ENCODE measurements around the gene GLTP. TPM values are rescaled to one million over a fixed set of nuclear protein-coding genes. Genes with fewer than 3 reads are reported as not detected.

The GLTP gene
- total RNA-seq, 2 donors from 2014 or later: 15.2 to 20.9 TPM

DNA sequence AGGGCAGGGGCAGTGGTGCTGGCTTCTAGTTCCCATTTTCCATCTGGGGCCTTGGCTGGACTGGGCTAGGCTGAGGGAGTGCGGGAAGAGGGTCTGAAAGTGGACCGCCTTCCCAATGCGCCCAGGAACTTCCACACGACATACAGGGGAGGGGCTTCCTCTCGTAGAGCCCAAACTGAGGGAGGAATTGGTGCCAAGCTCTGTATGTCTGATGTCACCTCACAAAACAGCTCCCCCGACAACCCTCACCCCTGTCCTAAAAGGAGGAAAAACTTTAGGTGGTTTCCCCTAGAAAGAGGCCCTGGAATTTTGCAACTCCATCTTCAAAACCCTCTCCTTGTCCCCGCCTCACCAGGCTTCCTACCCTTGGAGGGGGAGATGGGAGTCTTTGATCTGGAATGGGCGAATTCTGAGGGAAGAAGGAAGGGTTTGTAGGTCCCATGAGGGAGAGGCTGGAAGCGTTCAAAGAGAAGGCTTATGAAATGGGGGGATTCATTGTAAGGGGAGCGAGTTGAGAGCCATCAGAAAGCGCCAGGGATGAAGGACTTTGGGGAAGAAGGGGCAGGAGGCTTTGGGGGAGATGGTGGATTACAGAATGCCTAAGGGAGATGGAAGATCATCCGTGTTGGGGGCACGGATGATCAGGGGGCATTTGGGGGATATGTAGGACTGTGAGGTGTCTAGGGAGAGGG is 844 bp downstream of the GLTP start:
- no peak overlapping the region for H3K27ac ChIP-seq (ENCODE audit: low read depth, low read length)
- H3K4me3 Mint-ChIP-seq: peak overlapping the region; percentile 91
- 3 to 11% methylated on average over 6 to 13 of the region's 13 CpGs for WGBS, 2 experiments (ENCODE audit: insufficient coverage in 1 of 2, insufficient read length in 1 of 2)

DNA sequence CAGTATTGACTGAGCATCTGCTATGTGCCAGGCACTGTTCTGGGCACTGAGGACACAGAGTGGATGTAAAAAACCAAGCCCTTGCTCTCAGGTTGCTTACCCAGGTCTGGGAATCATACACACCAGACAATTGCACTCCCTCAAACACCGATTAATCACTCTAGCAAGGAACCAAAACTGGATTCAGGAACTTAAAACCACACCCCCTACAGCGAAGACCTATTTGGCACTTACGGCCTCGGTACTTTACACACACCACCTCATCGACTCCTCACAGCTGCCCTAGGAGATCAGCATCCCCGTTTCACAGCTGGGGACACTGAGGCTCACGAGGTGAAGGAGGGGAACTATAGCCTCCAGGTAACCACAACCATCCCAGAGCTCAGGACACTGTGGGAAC is 1.6 kb downstream of the GLTP start:
- no peaks in the 10 kb centered on the region for H3K27me3 ChIP-seq (ENCODE audit: control insufficient read depth, insufficient read depth, low read length, poor library complexity, severe bottlenecking)
- H3K4me1 Mint-ChIP-seq: peaks cover 49% of the 10 kb centered on the region
- H3K36me3 ChIP-seq (ENCODE audit: control insufficient read depth, insufficient read depth, low read length): no peaks in the 10 kb centered on the region
- H3K4me1 ChIP-seq (ENCODE audit: control insufficient read depth, insufficient read depth, low read length): peaks cover 4% of the 10 kb centered on the region
- H3K9me3 ChIP-seq (ENCODE audit: control insufficient read depth, low read length): no peaks in the 10 kb centered on the region
- H3K27me3 Mint-ChIP-seq (ENCODE audit: insufficient read depth): no peaks in the 10 kb centered on the region
- peak overlapping the region; percentile 91 for H3K4me3 Mint-ChIP-seq
- H3K27ac ChIP-seq (ENCODE audit: low read depth, low read length): no peak overlapping the region
- H3K9ac ChIP-seq (ENCODE audit: extremely low read depth, low read length, poor library complexity, severe bottlenecking): no peak overlapping the region
- no peak for DNase-seq
- TF ChIP-seq, protein P1, sequence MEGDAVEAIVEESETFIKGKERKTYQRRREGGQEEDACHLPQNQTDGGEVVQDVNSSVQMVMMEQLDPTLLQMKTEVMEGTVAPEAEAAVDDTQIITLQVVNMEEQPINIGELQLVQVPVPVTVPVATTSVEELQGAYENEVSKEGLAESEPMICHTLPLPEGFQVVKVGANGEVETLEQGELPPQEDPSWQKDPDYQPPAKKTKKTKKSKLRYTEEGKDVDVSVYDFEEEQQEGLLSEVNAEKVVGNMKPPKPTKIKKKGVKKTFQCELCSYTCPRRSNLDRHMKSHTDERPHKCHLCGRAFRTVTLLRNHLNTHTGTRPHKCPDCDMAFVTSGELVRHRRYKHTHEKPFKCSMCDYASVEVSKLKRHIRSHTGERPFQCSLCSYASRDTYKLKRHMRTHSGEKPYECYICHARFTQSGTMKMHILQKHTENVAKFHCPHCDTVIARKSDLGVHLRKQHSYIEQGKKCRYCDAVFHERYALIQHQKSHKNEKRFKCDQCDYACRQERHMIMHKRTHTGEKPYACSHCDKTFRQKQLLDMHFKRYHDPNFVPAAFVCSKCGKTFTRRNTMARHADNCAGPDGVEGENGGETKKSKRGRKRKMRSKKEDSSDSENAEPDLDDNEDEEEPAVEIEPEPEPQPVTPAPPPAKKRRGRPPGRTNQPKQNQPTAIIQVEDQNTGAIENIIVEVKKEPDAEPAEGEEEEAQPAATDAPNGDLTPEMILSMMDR (conservative IDR thresholded peaks at IDR 0.05): no peak
- peak overlapping the region; percentile 99 for H3K4me3 ChIP-seq (ENCODE audit: low read length)
- WGBS, 2 experiments (ENCODE audit: insufficient coverage in 1 of 2, insufficient read length in 1 of 2): 81% methylated on average over 7 of the region's 7 CpGs; no CpG with 5 or more reads in 1 of the 2 experiments
- H3K27ac Mint-ChIP-seq: peak overlapping the region; percentile 20
- H3K9me3 Mint-ChIP-seq: no peaks in the 10 kb centered on the region
- no peaks in the 10 kb centered on the region for H3K36me3 Mint-ChIP-seq (ENCODE audit: low read depth)

More for the DNA sequence above, 844 bp downstream of the GLTP start:
- H3K9me3 Mint-ChIP-seq: no peaks in the 10 kb centered on the region
- no peaks in the 10 kb centered on the region for H3K36me3 Mint-ChIP-seq (ENCODE audit: low read depth)
- H3K27ac Mint-ChIP-seq: peak overlapping the region; percentile 90
- DNase-seq: no peak
- TF ChIP-seq, protein P1 (conservative IDR thresholded peaks at IDR 0.05): no peak
- Histone ChIP-seq H3K27me3 (ENCODE audit: control insufficient read depth, insufficient read depth, low read length, poor library complexity, severe bottlenecking) (no peaks in the 10 kb centered on the region), H3K36me3 (ENCODE audit: control insufficient read depth, insufficient read depth, low read length) (no peaks in the 10 kb centered on the region), H3K9ac (ENCODE audit: extremely low read depth, low read length, poor library complexity, severe bottlenecking) (peak overlapping the region; percentile 61), H3K4me1 (ENCODE audit: control insufficient read depth, insufficient read depth, low read length) (peaks cover 4% of the 10 kb centered on the region), H3K9me3 (ENCODE audit: control insufficient read depth, low read length) (no peaks in the 10 kb centered on the region), H3K4me3 (ENCODE audit: low read length) (peak overlapping the region; percentile 99)
- no peaks in the 10 kb centered on the region for H3K27me3 Mint-ChIP-seq (ENCODE audit: insufficient read depth)
- H3K4me1 Mint-ChIP-seq: peaks cover 49% of the 10 kb centered on the region

DNA sequence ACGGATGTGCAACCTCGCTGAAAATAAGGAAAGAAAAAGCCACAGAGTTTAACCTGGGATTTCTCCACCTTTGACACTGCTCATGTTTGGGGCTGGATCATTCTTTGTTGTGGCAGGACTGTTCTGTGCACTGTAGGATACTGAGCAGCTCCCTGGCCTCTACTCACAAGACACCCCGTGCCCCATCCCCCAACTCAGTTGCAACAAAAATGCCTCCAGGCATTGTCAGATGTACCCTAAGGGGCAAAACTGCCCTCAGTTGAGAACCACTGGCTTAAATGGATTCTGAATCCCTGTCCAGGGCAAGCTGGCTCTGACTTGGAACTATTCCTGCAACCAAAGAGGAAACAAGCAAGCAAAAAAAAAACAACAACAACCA is 2.1 kb downstream of the GLTP start:
- no peaks in the 10 kb centered on the region for H3K27me3 ChIP-seq (ENCODE audit: control insufficient read depth, insufficient read depth, low read length, poor library complexity, severe bottlenecking)
- H3K4me1 ChIP-seq (ENCODE audit: control insufficient read depth, insufficient read depth, low read length): peaks cover 4% of the 10 kb centered on the region
- 88 to 100% methylated on average over 3 of the region's 3 CpGs for WGBS, 2 experiments (ENCODE audit: insufficient coverage in 1 of 2, insufficient read length in 1 of 2)
- Mint-ChIP-seq H3K4me1 (peaks cover 49% of the 10 kb centered on the region), H3K36me3 (ENCODE audit: low read depth) (no peaks in the 10 kb centered on the region), H3K9me3 (no peaks in the 10 kb centered on the region), H3K4me3 (peak overlapping the region; percentile 91), H3K27me3 (ENCODE audit: insufficient read depth) (no peaks in the 10 kb centered on the region), H3K27ac (no peak overlapping the region)
- no peak overlapping the region for H3K27ac ChIP-seq (ENCODE audit: low read depth, low read length)
- H3K4me3 ChIP-seq (ENCODE audit: low read length): no peak overlapping the region
- DNase-seq: no peak
- H3K36me3 ChIP-seq (ENCODE audit: control insufficient read depth, insufficient read depth, low read length): no peaks in the 10 kb centered on the region
- H3K9me3 ChIP-seq (ENCODE audit: control insufficient read depth, low read length): no peaks in the 10 kb centered on the region
- no peak overlapping the region for H3K9ac ChIP-seq (ENCODE audit: extremely low read depth, low read length, poor library complexity, severe bottlenecking)
- TF ChIP-seq, protein P1 (conservative IDR thresholded peaks at IDR 0.05): no peak
